IMR-90 (cell line): ENCODE measurements around the gene OXSM. TPM values are rescaled to one million over a fixed set of nuclear protein-coding genes. Genes with fewer than 3 reads are reported as not detected.

Experiments used
- ATAC-seq: fragments of 200-7000 bp; cut with Tn5 transposase; 2 replicates; pipeline ENCODE4 v1.9.1; 2020; ENCODE audit warnings: low read depth, mild to moderate bottlenecking, moderate library complexity
- BruUV-seq: library from RNA; stranded (reverse); fragments of 400-500 nt; replicated peaks from 2 replicates; lab custom pipeline; 2021; lab: Mats Ljungman, UMichigan
- CTCF ChIA-PET: fragments of 300-600 bp; formaldehyde crosslinking; extraction: SDS; loops from one replicate; lab custom pipeline; 2021; ENCODE audit warnings: antibody characterized with exemption; lab: Yijun Ruan, JAX
- POLR2A ChIA-PET: fragments of 300-600 bp; sonication (Branson Sonifier 250); formaldehyde crosslinking; loops from one replicate; lab custom pipeline; 2022; ENCODE audit warnings: antibody characterized with exemption; ENCODE audit not compliant: unreplicated experiment; lab: Charles Lee
- DNase-seq: peaks from one replicate; pipeline ENCODE4 v3.0.0; 2013
- H2AFZ ChIP-seq: replicated peaks from 2 replicates; pipeline ENCODE3; 2013; ENCODE audit warnings: low read length, mild to moderate bottlenecking; ENCODE audit not compliant: poor library complexity
- H2AK5ac ChIP-seq: 2 replicates; pipeline ENCODE4 v1.6.1; 2013; ENCODE audit warnings: low read depth, low read length, inconsistent platforms
- H2AK9ac ChIP-seq: replicated peaks from 2 replicates; pipeline ENCODE3; 2013; ENCODE audit warnings: mild to moderate bottlenecking, low read depth, low read length, moderate library complexity; ENCODE audit not compliant: poor library complexity
- H2BK120ac ChIP-seq: 2 replicates; pipeline ENCODE4 v1.6.1; 2013; ENCODE audit warnings: low read depth, low read length, inconsistent platforms
- H2BK15ac ChIP-seq: 3 replicates; pipeline ENCODE4 v1.6.1; 2013; ENCODE audit warnings: low read depth, low read length, inconsistent platforms
- H2BK20ac ChIP-seq: 2 replicates; pipeline ENCODE4 v1.6.1; 2013; ENCODE audit warnings: low read depth, mild to moderate bottlenecking, inconsistent platforms, low read length, moderate library complexity
- H2BK5ac ChIP-seq: 2 replicates; pipeline ENCODE4 v1.6.1; 2013; ENCODE audit warnings: mild to moderate bottlenecking, low read depth, low read length, inconsistent platforms; ENCODE audit not compliant: poor library complexity, severe bottlenecking
- H3K14ac ChIP-seq: replicated peaks from 2 replicates; pipeline ENCODE4 v1.6.1; 2013; ENCODE audit warnings: low read depth, low read length, inconsistent platforms
- H3K18ac ChIP-seq: 2 replicates; pipeline ENCODE4 v1.6.1; 2013; ENCODE audit warnings: low read depth, low read length, control low read depth
- H3K23ac ChIP-seq: 2 replicates; pipeline ENCODE4 v1.6.1; 2013; ENCODE audit warnings: low read depth, low read length, inconsistent platforms
- H3K27ac ChIP-seq: 2 replicates; pipeline ENCODE4 v1.5.1; 2013; ENCODE audit warnings: mild to moderate bottlenecking, control low read depth, low read length; ENCODE audit not compliant: insufficient read depth
- H3K27me3 ChIP-seq: 2 replicates; pipeline ENCODE4 v1.6.1; 2013; ENCODE audit warnings: low read length; ENCODE audit not compliant: control insufficient read depth, insufficient read depth
- H3K36me3 ChIP-seq: 2 replicates; pipeline ENCODE4 v1.6.1; 2013; ENCODE audit warnings: low read length, mixed read lengths; ENCODE audit not compliant: control insufficient read depth, insufficient read depth
- H3K4ac ChIP-seq: 2 replicates; pipeline ENCODE4 v1.6.1; 2013; ENCODE audit warnings: low read depth, low read length, inconsistent platforms
- H3K4me1 ChIP-seq: 2 replicates; pipeline ENCODE4 v1.6.1; 2013; ENCODE audit warnings: low read length, mixed read lengths; ENCODE audit not compliant: control insufficient read depth, insufficient read depth
- H3K4me2 ChIP-seq: 2 replicates; pipeline ENCODE4 v1.6.1; 2013; ENCODE audit warnings: low read depth, mild to moderate bottlenecking, control low read depth, low read length, moderate library complexity
- H3K4me3 ChIP-seq: 2 replicates; pipeline ENCODE4 v1.5.1; 2013; ENCODE audit warnings: low read depth, mild to moderate bottlenecking, control low read depth, low read length, moderate library complexity; ENCODE audit not compliant: insufficient read depth
- H3K56ac ChIP-seq: 2 replicates; pipeline ENCODE4 v1.6.1; 2013; ENCODE audit warnings: low read length, inconsistent platforms; ENCODE audit not compliant: insufficient read depth; ENCODE audit errors: extremely low read depth
- H3K79me1 ChIP-seq, 2 experiments: 2 replicates each; pipeline ENCODE4 v1.6.1; 2013; ENCODE audit warnings: low read length in 2 of 2, inconsistent platforms in 1 of 2, low read depth in 1 of 2
- H3K9ac ChIP-seq: 2 replicates; pipeline ENCODE4 v1.6.1; 2013; ENCODE audit warnings: low read depth, low read length, control low read depth
- H3K9me1 ChIP-seq: 2 replicates; pipeline ENCODE4 v1.6.1; 2013; ENCODE audit warnings: low read length, inconsistent platforms; ENCODE audit not compliant: insufficient read depth
- H3K9me3 ChIP-seq: 2 replicates; pipeline ENCODE4 v1.6.1; 2013; ENCODE audit warnings: low read length; ENCODE audit not compliant: control insufficient read depth, insufficient read depth
- H4K20me1 ChIP-seq: 2 replicates; pipeline ENCODE4 v1.6.1; 2013; ENCODE audit warnings: low read length, inconsistent platforms; ENCODE audit not compliant: insufficient read depth
- H4K5ac ChIP-seq: 2 replicates; pipeline ENCODE4 v1.6.1; 2013; ENCODE audit warnings: mild to moderate bottlenecking, low read depth, low read length, control low read depth
- H4K8ac ChIP-seq, 2 experiments: 2 replicates each; pipeline ENCODE4 v1.6.1; 2013; ENCODE audit warnings: low read depth in 2 of 2, low read length in 2 of 2, control low read depth in 1 of 2, inconsistent platforms in 1 of 2
- H4K91ac ChIP-seq: 2 replicates; pipeline ENCODE4 v1.6.1; 2013; ENCODE audit warnings: low read depth, low read length, inconsistent platforms; ENCODE audit not compliant: insufficient read depth
- BHLHE40 ChIP-seq: fragments of 150-350 bp; IDR thresholded peaks from 2 replicates; pipeline ENCODE4 v1.6.1; 2016; ENCODE audit warnings: mild to moderate bottlenecking, low read depth, low read length
- CEBPB ChIP-seq: IDR thresholded peaks from 2 replicates; pipeline ENCODE4 v1.6.1; 2012; ENCODE audit warnings: low read depth, low read length, improper control_type of control experiment
- CHD1 ChIP-seq: IDR thresholded peaks from 2 replicates; pipeline ENCODE4 v1.6.1; 2012; ENCODE audit warnings: low read depth, low read length, improper control_type of control experiment
- CTCF ChIP-seq: conservative IDR thresholded peaks from 2 replicates; pipeline ENCODE4 v1.5.1; 2012; ENCODE audit warnings: mild to moderate bottlenecking, low read depth, low read length, improper control_type of control experiment
- ELK1 ChIP-seq: fragments of 150-350 bp; IDR thresholded peaks from 2 replicates; pipeline ENCODE4 v1.6.1; 2016; ENCODE audit warnings: low read depth, mild to moderate bottlenecking, low read length, moderate library complexity, borderline replicate concordance
- FOS ChIP-seq: fragments of 150-350 bp; IDR thresholded peaks from 2 replicates; pipeline ENCODE4 v1.6.1; 2016; ENCODE audit warnings: low read depth, low read length
- MAFK ChIP-seq: IDR thresholded peaks from 2 replicates; pipeline ENCODE4 v1.6.1; 2012; ENCODE audit warnings: low read depth, low read length, improper control_type of control experiment
- MAZ ChIP-seq: IDR thresholded peaks from 2 replicates; pipeline ENCODE4 v1.6.1; 2012; ENCODE audit warnings: low read depth, mild to moderate bottlenecking, low read length, improper control_type of control experiment, moderate library complexity, borderline replicate concordance
- MXI1 ChIP-seq: IDR thresholded peaks from 2 replicates; pipeline ENCODE4 v1.6.1; 2012; ENCODE audit warnings: low read depth, mild to moderate bottlenecking, low read length, moderate library complexity, borderline replicate concordance
- NFE2L2 ChIP-seq: fragments of 150-350 bp; IDR thresholded peaks from 2 replicates; pipeline ENCODE4 v1.6.1; 2016; ENCODE audit warnings: low read depth, mild to moderate bottlenecking, low read length
- POLR2A ChIP-seq: IDR thresholded peaks from 2 replicates; pipeline ENCODE4 v1.6.1; 2012; ENCODE audit warnings: mild to moderate bottlenecking, low read depth, low read length
- RCOR1 ChIP-seq: IDR thresholded peaks from 2 replicates; pipeline ENCODE4 v1.6.1; 2012; ENCODE audit warnings: mild to moderate bottlenecking, low read length, improper control_type of control experiment; ENCODE audit not compliant: insufficient replicate concordance
- RFX5 ChIP-seq: IDR thresholded peaks from 2 replicates; pipeline ENCODE4 v1.8.0; 2012; ENCODE audit warnings: low read depth, mild to moderate bottlenecking, low read length, moderate library complexity
- USF2 ChIP-seq: fragments of 150-350 bp; IDR thresholded peaks from 2 replicates; pipeline ENCODE4 v1.6.1; 2017; ENCODE audit warnings: mild to moderate bottlenecking, antibody characterized with exemption, low read length, low read depth
- WGBS, 2 experiments: methylation state at CpG; one replicate each; pipeline versions ENCODE4 v1.1.5 to v1.1.7; 2013; ENCODE audit warnings: missing lambda C conversion rate in 2 of 2; ENCODE audit not compliant: insufficient read length in 1 of 2; ENCODE audit errors: extremely low coverage in 2 of 2; 5-methylcytosine and 5-hydroxymethylcytosine counted together
- dilution Hi-C: fragments of 300-500 bp; cut with HindIII; formaldehyde crosslinking; loops from one replicate; pipeline ENCODE4 v1.14.3; 2018; ENCODE audit warnings: low sequenced_read_pairs; ENCODE audit not compliant: unreplicated experiment
- in situ Hi-C: fragments of 300-500 bp; cut with MboI; formaldehyde crosslinking; loops from 3 replicates; pipeline ENCODE4 v1.14.3; 2019; ENCODE audit warnings: low sequenced_read_pairs, inconsistent platforms, mixed read lengths
- intact Hi-C: fragments of 100-400 bp; cut with micrococcal nuclease; formaldehyde crosslinking; loops from 2 replicates; pipeline ENCODE4 v1.10.0; 2022
- polyA plus RNA-seq, 3 experiments: library from polyadenylated mRNA; depleted of rRNA; stranded (reverse); fragments of >200 nt; gene quantifications; 2 replicates each; pipeline ENCODE4 v1.2.3, GENCODE V29; 2012; ENCODE audit warnings: low replicate concordance in 1 of 3
- total RNA-seq: library from RNA; depleted of rRNA; stranded (reverse); fragments of >200 nt; gene quantifications from 2 replicates; pipeline ENCODE4 v1.2.3, GENCODE V29; 2012

The OXSM gene
- total and polyA plus RNA-seq, 2 of the 4 experiments (the other 2 are of a cell fraction): 11.4 to 15.4 TPM

GRCh38 chr3:25830373-25831280 is 40.7 kb downstream of the OXSM start:
- dilution Hi-C loops (no loop called here), intact Hi-C loops (loop anchor here (1.0 kb wide), 1 partner anchor 182 kb away; no protein-coding TSS in a partner anchor), in situ Hi-C loops (no loop called here)
- no peak overlapping the region for H3K23ac ChIP-seq
- no peak overlapping the region for H3K56ac ChIP-seq
- H3K9ac ChIP-seq: no peak overlapping the region
- H2AFZ ChIP-seq: no peak overlapping the region
- no peak overlapping the region for H3K4me2 ChIP-seq
- no peaks in the 10 kb centered on the region for H3K9me3 ChIP-seq
- BruUV-seq: no TSS peak
- no peak overlapping the region for H3K18ac ChIP-seq
- WGBS, 2 experiments: 17% methylated on average over 1 of the region's 6 CpGs; no CpG with 5 or more reads in 1 of the 2 experiments
- no peaks in the 10 kb centered on the region for H3K36me3 ChIP-seq
- H3K27me3 ChIP-seq: no peaks in the 10 kb centered on the region; the same call in 1 of the 2 replicates
- no peak overlapping the region for H2AK9ac ChIP-seq
- no peaks in the 10 kb centered on the region for H4K20me1 ChIP-seq
- ChIA-PET POLR2A (interaction anchor here (1.0 kb wide), 1 partner anchor 10 kb away, joined by 4 read pairs; no protein-coding TSS in a partner anchor), CTCF (interaction anchor here (1.2 to 2.0 kb wide), 3 partner anchors 10 to 183 kb away, joined by 3 to 10 read pairs (median 4); partner anchors contain the start of gene NGLY1)
- no peak for ATAC-seq
- no peak overlapping the region for H2BK120ac ChIP-seq
- H4K8ac ChIP-seq: no peak overlapping the region
- H3K9me1 ChIP-seq: no peaks in the 10 kb centered on the region
- no peak overlapping the region for H3K4me3 ChIP-seq
- H2BK5ac ChIP-seq: no peak overlapping the region
- no peak overlapping the region for H3K27ac ChIP-seq
- H3K14ac ChIP-seq: no peak overlapping the region
- H3K79me1 ChIP-seq: no peaks in the 10 kb centered on the region
- no peak overlapping the region for H4K91ac ChIP-seq
- no peak for DNase-seq
- H2BK15ac ChIP-seq: no peak overlapping the region
- no peak overlapping the region for H3K4ac ChIP-seq
- H2BK20ac ChIP-seq: no peak overlapping the region
- H3K4me1 ChIP-seq: no peaks in the 10 kb centered on the region
- H2AK5ac ChIP-seq: no peak overlapping the region
- no peak overlapping the region for H4K5ac ChIP-seq
- TF ChIP-seq MAFK (no peak), MXI1 (no peak), ELK1 (no peak), FOS (no peak), CHD1 (no peak), BHLHE40 (no peak), RFX5 (no peak), MAZ (no peak), POLR2A (no peak), CTCF (no peak), RCOR1 (no peak), USF2 (no peak), CEBPB (no peak), NFE2L2 (no peak)
